PC-9 (cell line): ENCODE results near the gene CUX1.

ENCODE experiments used
- CTCF ChIP-seq: fragments of 200-600 bp; sonication (generic); conservative IDR thresholded peaks from 2 replicates; pipeline ENCODE4 v1.6.1; 2017; ENCODE audit warnings: mixed run types, antibody characterized with exemption, mild to moderate bottlenecking, moderate library complexity
- EZH2 ChIP-seq: fragments of 200-600 bp; sonication (generic); IDR thresholded peaks from 2 replicates; pipeline ENCODE4 v1.8.0; 2017; ENCODE audit warnings: antibody characterized with exemption, low read depth

GRCh38 chr7:101820703-101821102 lies 3.3 kb downstream of the CUX1 start:
- no peak for TF ChIP-seq CTCF
- TF ChIP-seq EZH2 = no peak
